ENCODE results near the gene SMIM10L2A. TPM values are rescaled to one million over a fixed set of nuclear protein-coding genes. Genes with fewer than 3 reads are reported as not detected.
"Not testable (repeated sequence)": the region's sequence is repeated elsewhere in the genome, so short reads cannot be mapped to it uniquely, and the experiment has no call there.

The SMIM10L2A gene
- total RNA-seq, 1 experiment from 2014 or later: 0.46 TPM

GRCh38 chrX:135410861-135411627, 10.7 kb upstream of the SMIM10L2A start:
- Histone ChIP-seq H3K27me3 (no peaks in the 10 kb centered on the region), H3K4me3 (no peak overlapping the region), H3K9me3 (no peaks in the 10 kb centered on the region), H3K36me3 (no peaks in the 10 kb centered on the region)
- DNase-seq: no peak

DNA sequence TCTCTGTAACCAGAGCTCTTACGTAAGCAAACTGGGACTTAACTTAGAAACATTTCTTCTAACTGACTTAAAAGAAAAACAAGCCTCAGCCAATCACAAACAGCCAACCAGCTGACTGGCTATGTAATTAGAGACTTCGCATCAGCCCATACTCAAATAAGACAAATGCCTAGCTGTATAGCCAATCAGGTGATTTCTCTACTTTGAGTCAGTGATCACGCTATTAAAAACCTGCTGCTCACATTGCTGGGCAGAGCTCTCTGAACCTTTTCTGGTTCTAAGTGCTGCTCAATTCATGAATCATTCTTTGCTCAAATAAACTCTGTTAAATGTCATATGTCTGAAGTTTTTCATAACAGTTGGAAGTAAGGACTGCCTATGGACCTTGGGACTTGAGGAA, 9.9 kb upstream of the SMIM10L2A start:
- no peak for DNase-seq
- no peak overlapping the region for H3K4me3 ChIP-seq
- H3K9me3 ChIP-seq: no peaks in the 10 kb centered on the region
- no peaks in the 10 kb centered on the region for H3K27me3 ChIP-seq
- no peaks in the 10 kb centered on the region for H3K36me3 ChIP-seq

GRCh38 chrX:135416546-135416945, 5.2 kb upstream of the SMIM10L2A start:
- H3K4me3 ChIP-seq: no peak overlapping the region
- H3K27me3 ChIP-seq: no peaks in the 10 kb centered on the region
- H3K36me3 ChIP-seq: no peaks in the 10 kb centered on the region
- H3K9me3 ChIP-seq: no peaks in the 10 kb centered on the region
- DNase-seq: no peak

DNA sequence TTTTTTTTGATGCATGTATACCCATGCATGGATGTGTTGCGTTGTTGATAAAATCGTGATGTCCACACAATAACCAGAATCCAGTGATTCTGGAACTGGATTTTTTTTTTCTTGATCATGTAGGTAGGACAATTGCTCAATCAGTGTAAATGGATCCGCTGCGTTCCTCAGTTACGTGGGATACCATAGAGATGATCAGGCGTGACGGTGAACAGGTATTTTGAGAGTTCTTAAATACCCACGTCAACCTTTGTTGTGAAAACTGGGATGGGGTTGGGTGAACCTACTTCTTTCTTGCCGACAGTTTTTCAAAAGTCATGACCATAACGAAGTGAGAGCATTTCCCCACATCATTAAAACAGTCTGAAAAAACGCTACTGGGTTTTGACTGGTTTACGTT, 913 bp upstream of the SMIM10L2A start:
- H3K36me3 ChIP-seq: no peaks in the 10 kb centered on the region
- H3K4me3 ChIP-seq: no peak overlapping the region
- no peaks in the 10 kb centered on the region for H3K27me3 ChIP-seq
- H3K9me3 ChIP-seq: no peaks in the 10 kb centered on the region
- DNase-seq: no peak

DNA sequence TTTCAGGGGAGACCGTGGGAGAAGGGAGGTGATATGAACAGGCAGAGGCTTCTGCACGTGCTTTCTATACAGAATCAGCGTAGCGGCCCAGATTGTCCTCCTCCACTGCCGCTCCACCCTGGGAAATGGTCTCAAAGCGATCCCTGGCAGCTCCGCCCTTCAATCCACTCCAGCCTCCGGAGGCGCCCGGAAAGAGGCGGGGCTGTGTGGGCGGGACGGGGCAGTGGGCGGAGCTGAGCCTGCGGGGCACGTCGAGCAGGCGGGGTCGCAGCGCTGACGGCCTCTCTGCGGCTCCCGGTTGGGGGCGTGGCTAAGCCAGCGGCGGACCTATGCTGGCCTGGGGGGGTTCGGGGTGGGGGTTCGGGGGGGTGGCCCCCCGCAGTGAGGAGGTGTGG, 210 bp upstream of the SMIM10L2A start:
- H3K9me3 ChIP-seq: no peaks in the 10 kb centered on the region
- no peaks in the 10 kb centered on the region for H3K36me3 ChIP-seq
- no peaks in the 10 kb centered on the region for H3K27me3 ChIP-seq
- H3K4me3 ChIP-seq: peak overlapping the region; percentile 24
- peak; percentile 79 for DNase-seq

- H3K36me3 ChIP-seq, H3K4me3 ChIP-seq, DNase-seq, H3K9me3 ChIP-seq, H3K27me3 ChIP-seq: not testable (repeated sequence)
Measured at GRCh38 chrX:135422810-135423168, 1.0 kb downstream of the SMIM10L2A start.

DNA sequence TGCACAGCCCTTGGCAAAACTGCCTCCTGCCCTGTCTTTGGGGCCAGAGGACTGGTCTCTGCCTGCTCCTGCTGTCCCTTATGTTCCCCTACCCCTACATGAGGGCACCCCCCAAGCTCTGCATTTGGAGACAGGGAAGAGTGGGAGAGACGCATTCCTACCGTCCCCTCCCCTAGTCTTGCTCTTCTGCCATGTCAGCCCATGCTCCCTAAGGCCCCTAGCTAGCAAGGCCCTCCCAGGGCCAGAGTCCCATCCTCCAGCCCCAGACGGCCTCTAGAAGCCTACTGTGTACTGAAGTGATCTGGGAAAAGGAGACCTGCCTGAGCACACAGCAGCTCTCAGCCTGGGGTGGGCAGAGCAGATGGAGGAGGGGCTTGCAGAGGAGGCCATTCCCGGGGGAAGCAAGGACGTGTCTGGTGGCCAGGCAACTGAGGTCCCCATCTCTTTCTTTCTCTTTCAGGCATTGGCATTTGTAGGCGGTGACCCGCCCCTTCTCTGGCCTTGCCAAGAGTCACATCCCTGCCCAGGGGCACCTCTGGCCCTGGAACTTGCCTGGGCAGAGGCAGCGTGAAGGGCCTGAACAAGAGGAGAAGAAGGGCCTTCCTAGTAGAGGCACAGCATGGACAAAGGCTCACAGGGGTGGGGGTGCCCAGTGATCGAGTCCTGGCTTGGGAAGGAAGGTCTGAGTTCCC, 1.6 kb downstream of the SMIM10L2A start:
- H3K9me3 ChIP-seq, H3K4me3 ChIP-seq, H3K36me3 ChIP-seq, H3K27me3 ChIP-seq, DNase-seq: not testable (repeated sequence)

DNA sequence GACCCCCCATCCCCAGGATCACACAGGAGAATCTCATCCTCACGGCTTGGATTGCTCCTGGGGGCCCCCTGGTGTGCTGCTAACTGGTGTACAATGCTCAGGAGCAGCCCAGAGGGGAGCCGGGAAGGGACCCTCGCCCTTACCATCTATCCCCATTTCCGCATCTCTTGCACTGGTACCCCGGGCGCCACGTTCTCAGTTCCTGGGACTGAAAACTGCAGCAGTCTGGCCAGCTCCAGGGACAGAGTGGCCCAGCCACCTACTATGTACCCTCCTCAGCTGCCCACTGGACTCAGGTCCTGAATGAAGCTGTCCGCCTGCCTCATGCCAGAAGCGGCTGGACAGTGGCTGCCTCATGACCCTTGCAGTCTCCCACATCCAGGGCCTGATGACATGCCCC, 2.7 kb downstream of the SMIM10L2A start:
- H3K27me3 ChIP-seq: no peaks in the 10 kb centered on the region
- no peak overlapping the region for H3K4me3 ChIP-seq
- no peaks in the 10 kb centered on the region for H3K9me3 ChIP-seq
- DNase-seq: no peak
- no peaks in the 10 kb centered on the region for H3K36me3 ChIP-seq

DNA sequence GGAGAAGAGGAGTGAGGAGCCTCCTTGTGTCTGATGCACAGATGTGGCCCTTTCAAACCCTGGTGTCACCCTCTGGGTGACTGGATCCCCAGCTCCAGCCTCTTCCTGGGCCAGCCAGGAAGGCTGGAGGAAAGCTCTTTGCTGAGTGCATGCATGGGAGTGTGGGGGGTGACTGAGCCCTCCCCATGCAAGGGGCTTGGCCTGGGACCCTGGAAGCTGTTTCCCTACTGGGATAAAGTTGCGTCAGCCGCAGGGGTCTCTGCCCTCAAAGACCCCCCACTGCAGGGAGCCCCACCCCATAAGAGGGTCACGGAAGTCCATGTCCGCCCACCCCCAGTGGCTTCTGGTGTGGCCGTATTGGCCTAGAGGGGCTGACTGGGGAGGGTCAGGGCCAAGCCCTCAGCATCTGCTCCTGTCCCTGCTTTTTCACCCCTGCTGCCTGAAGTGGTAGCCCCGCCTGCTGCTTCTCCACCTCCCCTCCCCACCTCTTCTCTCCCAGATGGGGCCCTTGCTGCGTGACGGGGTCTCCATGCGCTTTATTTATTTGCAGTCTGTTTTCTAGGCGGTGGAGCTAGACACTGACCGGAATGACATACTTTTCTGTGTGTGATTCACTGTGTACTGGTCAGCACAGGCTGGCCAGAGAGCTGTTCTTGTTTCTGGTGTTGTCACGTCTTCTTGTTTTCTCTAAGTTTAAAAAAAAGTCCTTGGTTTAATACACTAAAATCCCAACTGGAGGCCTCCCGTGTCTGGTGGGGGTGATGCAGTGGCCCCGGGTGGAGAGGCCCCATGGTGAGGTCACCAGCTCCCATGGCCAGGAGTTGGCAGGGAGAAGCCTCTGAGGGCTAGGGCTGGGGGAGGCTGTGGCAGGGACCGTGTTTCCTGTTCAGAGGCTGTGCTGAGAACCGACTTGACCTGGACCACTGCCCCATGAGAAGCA, 3.6 kb downstream of the SMIM10L2A start:
- no peak for DNase-seq
- H3K9me3 ChIP-seq: no peaks in the 10 kb centered on the region
- no peaks in the 10 kb centered on the region for H3K36me3 ChIP-seq
- no peaks in the 10 kb centered on the region for H3K27me3 ChIP-seq
- H3K4me3 ChIP-seq: no peak overlapping the region

GRCh38 chrX:135429429-135429828, 7.7 kb downstream of the SMIM10L2A start:
- no peak for DNase-seq
- H3K9me3 ChIP-seq: no peaks in the 10 kb centered on the region
- H3K36me3 ChIP-seq: no peaks in the 10 kb centered on the region
- no peak overlapping the region for H3K4me3 ChIP-seq
- no peaks in the 10 kb centered on the region for H3K27me3 ChIP-seq

DNA sequence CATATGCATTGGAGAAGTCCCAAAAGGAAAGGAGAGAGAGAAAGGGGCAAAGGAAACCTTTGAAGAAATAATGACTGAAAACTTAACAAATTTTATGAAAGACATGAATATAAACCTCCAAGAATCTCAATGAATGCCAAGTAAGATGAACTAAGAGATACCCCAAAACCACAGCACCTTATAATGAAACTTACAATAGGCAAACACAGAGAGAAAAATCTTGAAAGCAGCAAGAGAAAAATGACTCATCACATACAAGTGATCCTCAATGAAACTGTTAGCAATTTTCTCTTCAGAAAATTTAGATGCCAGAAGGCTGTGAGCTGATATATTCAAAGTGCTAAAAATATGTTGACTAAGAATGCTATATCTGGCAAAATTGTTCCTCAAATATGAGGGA, 10.1 kb downstream of the SMIM10L2A start:
- DNase-seq: no peak
- Histone ChIP-seq H3K9me3 (no peaks in the 10 kb centered on the region), H3K4me3 (no peak overlapping the region), H3K36me3 (no peaks in the 10 kb centered on the region), H3K27me3 (no peaks in the 10 kb centered on the region)

DNA sequence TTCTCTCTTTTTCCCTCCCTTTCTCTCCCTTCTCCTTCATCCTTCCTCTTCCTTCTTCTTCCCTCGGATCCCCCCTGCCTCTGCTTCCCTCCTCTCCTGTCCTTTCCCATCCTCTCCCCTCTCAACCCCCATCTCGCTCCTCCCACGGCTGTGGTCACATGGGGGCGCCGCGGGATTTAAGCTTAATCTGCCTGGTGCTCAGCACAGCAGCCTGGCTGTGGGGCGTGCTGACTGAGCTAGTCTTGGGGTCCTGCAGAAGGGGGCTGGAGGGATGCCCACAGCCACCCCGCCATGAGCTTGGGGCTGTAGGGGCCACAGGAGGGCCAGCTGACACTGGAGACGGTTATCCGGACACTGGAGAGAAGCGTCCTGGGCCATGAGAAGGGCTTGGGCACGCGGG, 10.7 kb downstream of the SMIM10L2A start:
- H3K27me3 ChIP-seq: no peaks in the 10 kb centered on the region
- H3K9me3 ChIP-seq: no peaks in the 10 kb centered on the region
- H3K36me3 ChIP-seq: no peaks in the 10 kb centered on the region
- DNase-seq: no peak
- no peak overlapping the region for H3K4me3 ChIP-seq

DNA sequence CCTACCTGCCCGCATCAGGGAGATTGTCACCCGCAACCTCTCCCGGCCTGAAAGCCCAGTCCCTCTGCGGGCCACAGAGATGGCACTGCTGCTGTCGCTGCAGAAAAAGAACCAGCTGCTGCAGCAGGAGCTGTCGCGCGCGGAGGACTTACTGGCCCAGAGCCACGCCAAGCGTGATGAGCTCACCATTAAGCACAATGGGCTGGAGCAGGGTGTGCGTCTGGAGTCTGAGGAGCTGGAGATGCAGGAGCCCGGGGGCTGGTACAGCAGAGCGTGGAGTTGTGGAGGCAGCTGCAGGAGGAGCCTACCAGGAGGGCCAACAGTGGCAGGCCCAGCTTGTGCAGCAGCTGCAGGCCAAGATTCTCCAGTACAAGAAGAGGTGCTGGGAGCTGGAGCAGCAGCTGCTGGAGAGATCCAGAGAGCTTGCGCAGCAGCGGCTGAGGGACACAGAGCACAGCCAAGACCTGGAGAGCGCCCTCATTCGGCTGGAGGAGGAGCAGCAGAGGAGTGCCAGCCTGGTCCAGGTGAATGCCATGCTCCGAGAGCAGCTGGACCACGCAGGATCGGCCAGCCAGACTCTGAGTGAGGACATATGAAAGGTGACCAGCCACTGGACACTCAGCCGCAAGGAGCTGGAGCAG, 11.3 kb downstream of the SMIM10L2A start:
- no peaks in the 10 kb centered on the region for H3K9me3 ChIP-seq
- H3K4me3 ChIP-seq: no peak overlapping the region
- no peak for DNase-seq
- H3K27me3 ChIP-seq: no peaks in the 10 kb centered on the region
- no peaks in the 10 kb centered on the region for H3K36me3 ChIP-seq

GRCh38 chrX:135433531-135434257, 11.9 kb downstream of the SMIM10L2A start:
- H3K36me3 ChIP-seq: no peaks in the 10 kb centered on the region
- DNase-seq: no peak
- H3K9me3 ChIP-seq: no peaks in the 10 kb centered on the region
- H3K27me3 ChIP-seq: no peaks in the 10 kb centered on the region
- no peak overlapping the region for H3K4me3 ChIP-seq

DNA sequence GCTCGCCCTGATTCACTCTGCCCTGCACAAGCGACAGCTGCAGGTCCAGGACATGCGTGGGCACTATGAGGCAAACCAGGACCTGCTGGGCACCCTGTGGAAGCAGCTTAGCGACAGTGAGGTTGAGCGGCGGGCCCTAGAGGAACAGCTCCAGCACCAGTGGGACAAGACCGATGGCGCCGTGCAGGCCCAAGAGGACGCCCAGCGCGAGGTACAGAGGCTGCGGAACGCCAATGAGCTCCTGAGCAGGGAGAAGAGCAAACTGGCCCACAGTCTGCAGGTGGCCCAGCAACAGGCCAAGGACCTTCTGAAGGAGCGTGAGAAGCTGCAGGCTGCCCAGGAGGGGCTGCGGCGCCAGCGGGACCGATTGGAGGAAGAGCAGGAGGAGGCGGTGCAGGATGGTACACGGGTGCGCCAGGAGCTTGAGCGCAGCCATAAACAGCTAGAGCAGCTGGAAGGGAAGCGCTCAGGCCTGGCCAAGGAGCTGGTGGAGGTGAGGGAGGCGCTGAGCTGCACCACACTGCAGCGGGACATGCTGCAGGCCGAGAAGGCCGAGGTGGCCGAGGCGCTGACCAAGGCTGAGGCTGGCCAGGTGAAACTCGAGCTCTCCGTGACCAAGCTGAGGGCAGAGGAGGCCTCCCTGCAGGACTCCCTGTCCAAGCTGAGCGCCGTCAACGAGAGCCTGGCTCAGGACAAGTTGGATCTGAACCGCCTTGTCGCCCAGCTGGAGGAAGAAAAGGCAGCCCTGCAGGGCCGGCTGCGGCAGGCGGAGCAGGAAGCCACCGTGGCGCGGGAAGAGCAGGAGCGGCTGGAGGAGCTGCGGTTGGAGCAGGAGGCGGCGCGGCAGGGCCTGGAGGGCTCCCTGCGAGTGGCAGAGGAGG, 12.8 kb downstream of the SMIM10L2A start:
- DNase-seq: no peak
- no peaks in the 10 kb centered on the region for H3K9me3 ChIP-seq
- H3K4me3 ChIP-seq: no peak overlapping the region
- H3K36me3 ChIP-seq: no peaks in the 10 kb centered on the region
- H3K27me3 ChIP-seq: no peaks in the 10 kb centered on the region
